Kidney epithelial cell (primary cell): ENCODE results near the gene DIP2A. TPM values are rescaled to one million over a fixed set of nuclear protein-coding genes. Genes with fewer than 3 reads are reported as not detected.

Experiments
- DNase-seq: peaks from one replicate; pipeline ENCODE4 v3.0.0-alpha.2; 2010; ENCODE audit warnings: low read depth
- H3K27me3 ChIP-seq: 2 replicates; pipeline ENCODE4 v1.6.0; 2011; ENCODE audit warnings: low read length; ENCODE audit not compliant: control insufficient read depth, insufficient read depth
- H3K36me3 ChIP-seq: 2 replicates; pipeline ENCODE4 v1.5.1; 2011; ENCODE audit warnings: low read length; ENCODE audit not compliant: control insufficient read depth, insufficient read depth
- H3K4me3 ChIP-seq: 2 replicates; pipeline ENCODE4 v1.5.1; 2011; ENCODE audit warnings: low read depth, mild to moderate bottlenecking, control low read depth, low read length
- CTCF ChIP-seq: IDR thresholded peaks from 2 replicates; pipeline ENCODE4 v1.5.1; 2011; ENCODE audit warnings: mild to moderate bottlenecking, moderate library complexity, low read length, control low read depth, inconsistent platforms; ENCODE audit not compliant: insufficient read depth, poor library complexity, severe bottlenecking
- total RNA-seq: library from RNA; depleted of rRNA; stranded (reverse); fragments of >200 nt; gene quantifications from 2 replicates; pipeline ENCODE4 v1.2.3, GENCODE V29; 2015

Gene DIP2A
- total RNA-seq, 1 donor from 2014 or later = 16.0 TPM

GRCh38 chr21:46527801-46528200 lies 69.1 kb downstream of the DIP2A start:
- no peak for DNase-seq
- Histone ChIP-seq H3K36me3 (no peaks in the 10 kb centered on the region), H3K4me3 (no peak overlapping the region), H3K27me3 (no peaks in the 10 kb centered on the region)
- no peak for TF ChIP-seq CTCF

GRCh38 chr21:46532080-46532479 lies 73.4 kb downstream of the DIP2A start:
- H3K36me3 ChIP-seq = no peaks in the 10 kb centered on the region
- no peak overlapping the region for H3K4me3 ChIP-seq
- TF ChIP-seq CTCF = no peak
- H3K27me3 ChIP-seq = no peaks in the 10 kb centered on the region
- DNase-seq = no peak

GRCh38 chr21:46537026-46537425 lies 78.3 kb downstream of the DIP2A start:
- DNase-seq = no peak
- Histone ChIP-seq H3K36me3 (peaks cover 2% of the 10 kb centered on the region), H3K27me3 (no peaks in the 10 kb centered on the region), H3K4me3 (no peak overlapping the region)
- no peak for TF ChIP-seq CTCF

- TF ChIP-seq CTCF = no peak
- DNase-seq = no peak
- Histone ChIP-seq H3K27me3 (no peaks in the 10 kb centered on the region), H3K4me3 (no peak overlapping the region), H3K36me3 (peaks cover 2% of the 10 kb centered on the region)
Observed at GRCh38 chr21:46538262-46538661, 79.6 kb downstream of the DIP2A start.

- Histone ChIP-seq H3K4me3 (no peak overlapping the region), H3K27me3 (no peaks in the 10 kb centered on the region), H3K36me3 (peaks cover 2% of the 10 kb centered on the region)
- TF ChIP-seq CTCF = no peak
- DNase-seq = no peak
Observed at GRCh38 chr21:46538851-46539666, 80.4 kb downstream of the DIP2A start.

- no peak overlapping the region for H3K4me3 ChIP-seq
- H3K36me3 ChIP-seq = peaks cover 2% of the 10 kb centered on the region
- no peak for TF ChIP-seq CTCF
- no peaks in the 10 kb centered on the region for H3K27me3 ChIP-seq
- no peak for DNase-seq
Observed at GRCh38 chr21:46540087-46540710, 81.5 kb downstream of the DIP2A start.
